BLaER1 (cell line): ENCODE measurements around the gene SCTR.

Experiments used
- H3K27ac ChIP-seq: shearing (Covaris generic); formaldehyde crosslinking; 2 replicates; pipeline ENCODE4 v1.8.1; 2022
- H3K27me3 ChIP-seq: shearing (Covaris generic); formaldehyde crosslinking; 2 replicates; pipeline ENCODE4 v1.8.1; 2022
- H3K36me3 ChIP-seq: shearing (Covaris generic); formaldehyde crosslinking; 2 replicates; pipeline ENCODE4 v1.8.1; 2022
- H3K4me1 ChIP-seq: shearing (Covaris generic); formaldehyde crosslinking; 2 replicates; pipeline ENCODE4 v1.8.1; 2022
- H3K4me2 ChIP-seq: shearing (Covaris generic); formaldehyde crosslinking; 2 replicates; pipeline ENCODE4 v1.8.1; 2022
- H3K4me3 ChIP-seq: shearing (Covaris generic); formaldehyde crosslinking; 2 replicates; pipeline ENCODE4 v1.8.1; 2022
- H3K9ac ChIP-seq: shearing (Covaris generic); formaldehyde crosslinking; 2 replicates; pipeline ENCODE4 v1.8.1; 2022
- H3K9me3 ChIP-seq: shearing (Covaris generic); formaldehyde crosslinking; 2 replicates; pipeline ENCODE4 v1.8.1; 2022
- H4K20me1 ChIP-seq: shearing (Covaris generic); formaldehyde crosslinking; 2 replicates; pipeline ENCODE4 v1.8.1; 2022
- Cebpa-rat ChIP-seq: shearing (Covaris generic); IDR thresholded peaks from 2 replicates; pipeline ENCODE4 v1.8.1; 2022

The SCTR gene

GRCh38 chr2:119523952-119524694 is at the start of gene SCTR:
Gene SCTR, minus strand, starts transcription at chr2:119524483. Its CDS starts 257 bp downstream, at chr2:119524226.
- Histone ChIP-seq H3K36me3 (no peaks in the 10 kb centered on the region), H3K9me3 (peaks cover 10% of the 10 kb centered on the region; the same call in 1 of the 2 replicates), H3K4me1 (no peaks in the 10 kb centered on the region), H3K4me3 (no peak within 1 kb of the TSS), H3K9ac (no peak within 1 kb of the TSS), H3K27ac (no peak within 1 kb of the TSS), H3K4me2 (no peak within 1 kb of the TSS), H3K27me3 (no peaks in the 10 kb centered on the region), H4K20me1 (no peaks in the 10 kb centered on the region)
- TF ChIP-seq Cebpa-rat, result no peak

GRCh38 chr2:119567292-119567691 is 43.0 kb upstream of the SCTR start:
- no peak overlapping the region for H3K27ac ChIP-seq
- TF ChIP-seq Cebpa-rat, result no peak
- no peaks in the 10 kb centered on the region for H3K27me3 ChIP-seq
- H3K4me2 ChIP-seq, result no peak overlapping the region
- H3K9me3 ChIP-seq, result no peaks in the 10 kb centered on the region
- H4K20me1 ChIP-seq, result no peaks in the 10 kb centered on the region
- H3K4me3 ChIP-seq, result no peak overlapping the region
- no peaks in the 10 kb centered on the region for H3K4me1 ChIP-seq
- no peak overlapping the region for H3K9ac ChIP-seq
- no peaks in the 10 kb centered on the region for H3K36me3 ChIP-seq

GRCh38 chr2:119565481-119565880 is 41.2 kb upstream of the SCTR start:
- H3K4me1 ChIP-seq, result no peaks in the 10 kb centered on the region
- H3K4me3 ChIP-seq, result no peak overlapping the region
- H3K9me3 ChIP-seq, result no peaks in the 10 kb centered on the region
- H3K27ac ChIP-seq, result no peak overlapping the region
- no peaks in the 10 kb centered on the region for H3K36me3 ChIP-seq
- H3K4me2 ChIP-seq, result no peak overlapping the region
- H4K20me1 ChIP-seq, result no peaks in the 10 kb centered on the region
- H3K27me3 ChIP-seq, result no peaks in the 10 kb centered on the region
- no peak overlapping the region for H3K9ac ChIP-seq
- no peak for TF ChIP-seq Cebpa-rat

- H3K27ac ChIP-seq, result no peak overlapping the region
- no peaks in the 10 kb centered on the region for H3K27me3 ChIP-seq
- H3K4me3 ChIP-seq, result no peak overlapping the region
- no peak for TF ChIP-seq Cebpa-rat
- H4K20me1 ChIP-seq, result no peaks in the 10 kb centered on the region
- H3K4me2 ChIP-seq, result no peak overlapping the region
- H3K9me3 ChIP-seq, result no peaks in the 10 kb centered on the region
- no peaks in the 10 kb centered on the region for H3K36me3 ChIP-seq
- no peak overlapping the region for H3K9ac ChIP-seq
- no peaks in the 10 kb centered on the region for H3K4me1 ChIP-seq
These were observed 29.5 kb upstream of the SCTR start for GRCh38 chr2:119553687-119554344.

- Histone ChIP-seq H3K4me3 (no peak overlapping the region), H3K36me3 (no peaks in the 10 kb centered on the region), H3K9me3 (no peaks in the 10 kb centered on the region), H3K4me1 (no peaks in the 10 kb centered on the region), H3K27ac (no peak overlapping the region), H3K4me2 (no peak overlapping the region), H4K20me1 (no peaks in the 10 kb centered on the region), H3K27me3 (no peaks in the 10 kb centered on the region), H3K9ac (no peak overlapping the region)
- TF ChIP-seq Cebpa-rat, result no peak
These were observed 28.6 kb upstream of the SCTR start for GRCh38 chr2:119552902-119553301.

- no peak overlapping the region for H3K9ac ChIP-seq
- TF ChIP-seq Cebpa-rat, result no peak
- no peak overlapping the region for H3K4me3 ChIP-seq
- H4K20me1 ChIP-seq, result no peaks in the 10 kb centered on the region
- no peaks in the 10 kb centered on the region for H3K36me3 ChIP-seq
- H3K27ac ChIP-seq, result no peak overlapping the region
- H3K27me3 ChIP-seq, result no peaks in the 10 kb centered on the region; the same call in 1 of the 2 replicates
- H3K9me3 ChIP-seq, result no peaks in the 10 kb centered on the region
- no peak overlapping the region for H3K4me2 ChIP-seq
- no peaks in the 10 kb centered on the region for H3K4me1 ChIP-seq
These were observed 26.6 kb upstream of the SCTR start for GRCh38 chr2:119550856-119551255.

GRCh38 chr2:119550346-119550745 is 26.1 kb upstream of the SCTR start:
- no peak overlapping the region for H3K9ac ChIP-seq
- H3K4me3 ChIP-seq, result no peak overlapping the region
- no peaks in the 10 kb centered on the region for H3K4me1 ChIP-seq
- H4K20me1 ChIP-seq, result no peaks in the 10 kb centered on the region
- no peaks in the 10 kb centered on the region for H3K9me3 ChIP-seq
- TF ChIP-seq Cebpa-rat, result no peak
- no peaks in the 10 kb centered on the region for H3K36me3 ChIP-seq
- H3K27ac ChIP-seq, result no peak overlapping the region
- no peak overlapping the region for H3K4me2 ChIP-seq
- peaks cover 5% of the 10 kb centered on the region for H3K27me3 ChIP-seq

- Histone ChIP-seq H3K27ac (no peak overlapping the region), H3K4me1 (no peaks in the 10 kb centered on the region), H3K36me3 (no peaks in the 10 kb centered on the region), H3K4me2 (no peak overlapping the region), H3K27me3 (peaks cover 15% of the 10 kb centered on the region), H3K9ac (no peak overlapping the region), H3K4me3 (no peak overlapping the region), H4K20me1 (no peaks in the 10 kb centered on the region), H3K9me3 (peaks cover 5% of the 10 kb centered on the region)
- no peak for TF ChIP-seq Cebpa-rat
These were observed 25.0 kb upstream of the SCTR start for GRCh38 chr2:119549241-119549640.

- Histone ChIP-seq H3K4me2 (no peak overlapping the region), H3K27me3 (peaks cover 21% of the 10 kb centered on the region), H4K20me1 (no peaks in the 10 kb centered on the region), H3K9ac (no peak overlapping the region), H3K4me1 (no peaks in the 10 kb centered on the region), H3K27ac (no peak overlapping the region), H3K4me3 (no peak overlapping the region), H3K9me3 (peaks cover 11% of the 10 kb centered on the region), H3K36me3 (no peaks in the 10 kb centered on the region)
- TF ChIP-seq Cebpa-rat, result no peak
These were observed 24.3 kb upstream of the SCTR start for GRCh38 chr2:119548516-119549120.

- H3K27ac ChIP-seq, result no peak overlapping the region
- H3K36me3 ChIP-seq, result no peaks in the 10 kb centered on the region
- no peak overlapping the region for H3K4me2 ChIP-seq
- no peak for TF ChIP-seq Cebpa-rat
- no peaks in the 10 kb centered on the region for H4K20me1 ChIP-seq
- H3K27me3 ChIP-seq, result peaks cover 28% of the 10 kb centered on the region
- no peaks in the 10 kb centered on the region for H3K4me1 ChIP-seq
- H3K9me3 ChIP-seq, result peaks cover 17% of the 10 kb centered on the region
- H3K4me3 ChIP-seq, result no peak overlapping the region
- no peak overlapping the region for H3K9ac ChIP-seq
These were observed 22.1 kb upstream of the SCTR start for GRCh38 chr2:119546447-119546767.
